Measurements from ENCODE around the gene ADAMTS12. TPM values are rescaled to one million over a fixed set of nuclear protein-coding genes. Genes with fewer than 3 reads are reported as not detected.

Gene ADAMTS12
- total RNA-seq, 1 experiment from 2014 or later, result 6.2 TPM

DNA sequence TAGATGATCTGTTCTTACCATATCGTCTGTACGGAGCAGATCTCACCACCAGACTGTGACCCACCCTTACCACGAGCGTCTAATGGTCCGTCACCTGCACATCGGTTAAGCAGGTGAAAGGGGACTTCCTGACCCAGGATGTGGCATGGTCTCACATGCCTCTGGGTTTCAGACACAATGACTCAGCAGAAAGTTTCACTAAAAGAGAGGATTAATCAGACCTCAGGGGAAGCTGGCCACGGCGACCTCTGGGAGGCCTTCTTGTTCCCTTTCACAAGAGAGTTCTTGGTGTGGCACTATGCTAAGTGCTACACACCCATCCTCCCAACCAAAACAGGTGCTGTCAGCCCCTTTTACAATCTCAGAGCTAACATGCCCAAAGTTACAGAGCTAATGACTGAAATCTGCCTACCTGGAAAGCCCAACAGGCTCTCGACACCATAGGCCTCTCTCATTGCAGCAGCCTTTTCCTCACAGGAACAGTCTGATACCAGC lies 41.6 kb downstream of the ADAMTS12 start:
- Histone ChIP-seq H3K9ac (ENCODE audit: extremely low read depth, insufficient read length, low read length) (no peak overlapping the region), H3K4ac (ENCODE audit: low read depth, low read length) (no peak overlapping the region), H3K4me2 (ENCODE audit: insufficient read depth, insufficient read length, low read length) (no peak overlapping the region), H2BK5ac (ENCODE audit: insufficient read length, low read length) (no peak overlapping the region), H4K8ac (replicated peaks; ENCODE audit: insufficient read length, low read depth, low read length) (no peak overlapping the region), H4K91ac (ENCODE audit: insufficient read length, low read depth, low read length) (no peak overlapping the region), H2BK12ac (ENCODE audit: insufficient read length, low read depth, low read length) (no peak overlapping the region), H3K23me2 (ENCODE audit: insufficient read length, low read depth, low read length, poor library complexity, severe bottlenecking) (no peaks in the 10 kb centered on the region), H3K18ac (ENCODE audit: insufficient read length, low read depth, low read length) (no peak overlapping the region), H4K20me1 (ENCODE audit: control insufficient read depth, insufficient read depth, insufficient read length) (no peaks in the 10 kb centered on the region), H2AK5ac (ENCODE audit: insufficient read length, low read length) (no peak overlapping the region), H2BK120ac (ENCODE audit: low read depth, low read length, poor library complexity, severe bottlenecking) (no peak overlapping the region), H3K56ac (ENCODE audit: insufficient read length, low read depth, low read length) (no peak overlapping the region), H3K14ac (ENCODE audit: insufficient read depth, low read length) (no peak overlapping the region), H4K5ac (ENCODE audit: insufficient read length, low read depth, low read length) (no peak overlapping the region), H3K79me1 (ENCODE audit: insufficient read depth, low read depth, low read length, poor library complexity, severe bottlenecking) (no peaks in the 10 kb centered on the region), H3K9me3 (ENCODE audit: control insufficient read depth, low read depth, low read length) (no peaks in the 10 kb centered on the region), H3K4me1 (ENCODE audit: insufficient read depth, low read length) (peaks cover 9% of the 10 kb centered on the region), H3K79me2 (ENCODE audit: insufficient read depth, low read length) (peaks cover 2% of the 10 kb centered on the region; the same call in 1 of the 2 replicates), H2BK20ac (ENCODE audit: low read depth, low read length, poor library complexity, severe bottlenecking) (no peak overlapping the region), H3K27me3 (ENCODE audit: insufficient read depth, low read length) (no peaks in the 10 kb centered on the region), H3K27ac (ENCODE audit: insufficient read length, low read depth, low read length) (no peak overlapping the region), H3T11ph (ENCODE audit: low read length) (no peak overlapping the region), H2BK15ac (ENCODE audit: low read depth, low read length) (no peak overlapping the region), H2AFZ (ENCODE audit: low read length) (no peak overlapping the region), H3K23ac (ENCODE audit: insufficient read length, low read depth, low read length) (no peak overlapping the region)
- no CpG with 5 or more reads among the region's 9 CpGs for WGBS (ENCODE audit: extremely low coverage, insufficient read length, low lambda C conversion rate)
- TF ChIP-seq, protein P1, sequence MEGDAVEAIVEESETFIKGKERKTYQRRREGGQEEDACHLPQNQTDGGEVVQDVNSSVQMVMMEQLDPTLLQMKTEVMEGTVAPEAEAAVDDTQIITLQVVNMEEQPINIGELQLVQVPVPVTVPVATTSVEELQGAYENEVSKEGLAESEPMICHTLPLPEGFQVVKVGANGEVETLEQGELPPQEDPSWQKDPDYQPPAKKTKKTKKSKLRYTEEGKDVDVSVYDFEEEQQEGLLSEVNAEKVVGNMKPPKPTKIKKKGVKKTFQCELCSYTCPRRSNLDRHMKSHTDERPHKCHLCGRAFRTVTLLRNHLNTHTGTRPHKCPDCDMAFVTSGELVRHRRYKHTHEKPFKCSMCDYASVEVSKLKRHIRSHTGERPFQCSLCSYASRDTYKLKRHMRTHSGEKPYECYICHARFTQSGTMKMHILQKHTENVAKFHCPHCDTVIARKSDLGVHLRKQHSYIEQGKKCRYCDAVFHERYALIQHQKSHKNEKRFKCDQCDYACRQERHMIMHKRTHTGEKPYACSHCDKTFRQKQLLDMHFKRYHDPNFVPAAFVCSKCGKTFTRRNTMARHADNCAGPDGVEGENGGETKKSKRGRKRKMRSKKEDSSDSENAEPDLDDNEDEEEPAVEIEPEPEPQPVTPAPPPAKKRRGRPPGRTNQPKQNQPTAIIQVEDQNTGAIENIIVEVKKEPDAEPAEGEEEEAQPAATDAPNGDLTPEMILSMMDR (conservative IDR thresholded peaks at IDR 0.05), result no peak
- Mint-ChIP-seq H3K36me3 (ENCODE audit: insufficient read depth in 1 of 3, low read depth in 3 of 3) (peaks cover 0 to 12% (median 6%) of the 10 kb centered on the region in 3 experiments; a peak in 5 of 7 replicates), H3K4me1 (peaks cover 34 to 39% of the 10 kb centered on the region in 2 experiments), H3K4me3 (no peak overlapping the region), H3K27ac (peak overlapping the region; percentile 72 to 94 (median 88)), H3K9me3 (peaks cover under 1% of the 10 kb centered on the region in 2 experiments; a peak in 3 of 5 replicates), H3K27me3 (ENCODE audit: low read depth) (no peaks in the 10 kb centered on the region)
- DNase-seq, result peak; percentile 55

Data from H9 (cell line).